ENCODE results near the gene ESR1. TPM values are rescaled to one million over a fixed set of nuclear protein-coding genes. Genes with fewer than 3 reads are reported as not detected.
"Not testable (repeated sequence)": the region's sequence is repeated elsewhere in the genome, so short reads cannot be mapped to it uniquely, and the experiment has no call there.

Gene ESR1
- total RNA-seq, 2 experiments from 2014 or later = 0.94 to 1.7 TPM

GRCh38 chr6:152071318-152071717, 263.8 kb downstream of the ESR1 start:
- no peak overlapping the region for H3K4me3 Mint-ChIP-seq
- no peaks in the 10 kb centered on the region for H3K36me3 Mint-ChIP-seq
- H3K9me3 Mint-ChIP-seq = peaks cover 2% of the 10 kb centered on the region
- POLR2A ChIA-PET = no interaction called here
- no peak for DNase-seq
- no peak overlapping the region for H3K27ac Mint-ChIP-seq
- no peaks in the 10 kb centered on the region for H3K4me1 Mint-ChIP-seq
- peaks cover 4% of the 10 kb centered on the region for H3K27me3 Mint-ChIP-seq
- ATAC-seq (ENCODE audit: low read depth) = no peak

GRCh38 chr6:152071843-152072242, 264.4 kb downstream of the ESR1 start:
- Mint-ChIP-seq H3K36me3 (no peaks in the 10 kb centered on the region), H3K27ac (no peak overlapping the region), H3K27me3 (peaks cover 6% of the 10 kb centered on the region), H3K4me3 (no peak overlapping the region), H3K4me1 (no peaks in the 10 kb centered on the region), H3K9me3 (peaks cover 4% of the 10 kb centered on the region)
- ATAC-seq (ENCODE audit: low read depth) (no peak), DNase-seq (no peak)
- POLR2A ChIA-PET = no interaction called here

DNA sequence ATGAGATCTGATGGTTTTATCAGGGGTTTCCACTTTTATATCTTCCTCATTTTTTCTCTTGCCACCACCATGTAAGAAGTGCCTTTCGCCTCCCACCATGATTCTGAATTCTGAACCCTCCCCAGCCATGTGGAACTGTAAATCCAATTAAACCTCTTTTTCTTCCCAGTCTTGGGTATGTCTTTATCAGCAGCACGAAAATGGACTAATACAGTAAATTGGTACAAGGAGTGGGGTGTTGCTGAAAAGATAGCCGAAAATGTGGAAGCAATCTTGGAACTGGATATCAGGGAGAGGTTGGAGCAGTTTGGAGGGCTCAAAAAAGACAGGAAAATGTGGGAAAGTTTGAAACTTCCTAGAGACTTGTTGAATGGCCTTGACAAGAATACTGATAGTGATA, 268.8 kb downstream of the ESR1 start:
- H3K4me3 Mint-ChIP-seq, H3K9me3 Mint-ChIP-seq, DNase-seq: not testable (repeated sequence)

DNA sequence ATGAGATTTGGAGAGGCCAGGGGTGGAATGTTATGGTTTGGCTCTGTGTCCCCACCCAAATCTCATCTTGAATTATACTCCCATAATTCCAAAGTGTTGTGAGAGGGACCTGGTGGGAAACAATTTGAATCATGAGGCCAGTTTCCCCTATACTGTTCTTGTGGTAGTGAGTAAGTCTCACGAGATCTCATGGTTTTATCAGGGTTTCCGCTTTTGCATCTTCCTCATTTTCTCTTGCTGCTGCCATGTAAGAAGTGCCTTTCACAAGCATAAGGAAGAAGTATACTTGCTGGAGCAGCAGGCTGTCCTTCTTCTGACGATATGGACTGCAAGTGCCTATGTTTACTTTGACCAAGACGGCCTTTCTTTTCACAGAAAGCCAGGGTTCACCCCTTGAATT, 270.5 kb downstream of the ESR1 start:
- H3K4me1 Mint-ChIP-seq = no peaks in the 10 kb centered on the region
- no peaks in the 10 kb centered on the region for H3K36me3 Mint-ChIP-seq
- ATAC-seq (ENCODE audit: low read depth) (no peak), DNase-seq (no peak)
- POLR2A ChIA-PET = no interaction called here
- H3K27ac Mint-ChIP-seq = no peak overlapping the region
- peaks cover 4% of the 10 kb centered on the region for H3K27me3 Mint-ChIP-seq
- no peak overlapping the region for H3K4me3 Mint-ChIP-seq
- H3K9me3 Mint-ChIP-seq = peaks cover 8% of the 10 kb centered on the region

More for the DNA sequence above, 268.8 kb downstream of the ESR1 start:
- POLR2A ChIA-PET; ATAC-seq (ENCODE audit: low read depth); H3K27ac Mint-ChIP-seq; H3K36me3 Mint-ChIP-seq; H3K4me1 Mint-ChIP-seq; H3K27me3 Mint-ChIP-seq: not testable (repeated sequence)

DNA sequence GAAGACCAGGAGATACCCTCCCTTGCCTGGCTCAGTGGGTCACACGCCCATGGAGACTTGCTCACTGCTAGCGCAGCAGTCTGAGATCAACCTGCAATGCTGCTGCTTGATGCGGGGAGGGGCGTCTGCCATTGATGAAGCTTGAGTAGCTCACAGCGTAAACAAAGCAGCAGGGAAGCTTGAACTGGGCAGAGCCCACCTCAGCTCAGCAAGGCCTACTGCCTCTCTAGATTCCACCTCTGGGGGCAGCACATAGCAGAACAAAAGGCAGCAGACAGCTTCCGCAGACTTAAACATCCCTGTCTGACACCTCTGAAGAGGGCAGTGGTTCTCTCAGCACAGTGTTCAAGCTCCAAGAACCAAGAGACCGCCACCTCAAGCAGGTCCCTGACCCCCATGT, 271.3 kb downstream of the ESR1 start:
- no peak for DNase-seq
- H3K4me3 Mint-ChIP-seq = no peak overlapping the region
- POLR2A ChIA-PET = no interaction called here
- H3K36me3 Mint-ChIP-seq = no peaks in the 10 kb centered on the region
- H3K9me3 Mint-ChIP-seq = peaks cover 8% of the 10 kb centered on the region
- peaks cover 4% of the 10 kb centered on the region for H3K27me3 Mint-ChIP-seq
- no peak for ATAC-seq (ENCODE audit: low read depth)
- no peaks in the 10 kb centered on the region for H3K4me1 Mint-ChIP-seq
- no peak overlapping the region for H3K27ac Mint-ChIP-seq

DNA sequence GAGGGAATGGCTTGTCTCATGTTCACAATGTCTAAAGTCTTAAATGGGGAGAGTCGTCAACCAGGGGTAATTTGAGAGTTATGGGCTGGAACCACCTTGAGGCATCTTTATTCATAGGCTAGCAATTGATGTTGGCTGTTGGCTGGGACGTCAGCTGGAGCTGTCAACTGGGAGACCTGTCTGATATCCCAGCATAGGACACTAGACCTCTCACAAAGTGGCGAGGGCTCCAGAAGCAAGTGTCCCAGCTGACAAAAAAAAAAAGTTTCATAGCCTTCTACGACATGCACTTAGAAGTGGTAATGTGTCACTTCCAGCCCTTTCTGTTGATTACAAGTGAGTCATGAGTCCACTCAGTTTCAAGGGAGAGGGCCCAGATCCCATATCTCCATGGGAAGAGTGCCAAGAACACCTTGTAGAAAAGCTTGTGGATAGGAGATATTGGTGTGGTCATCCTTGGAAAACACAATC, 278.0 kb downstream of the ESR1 start:
- POLR2A ChIA-PET = no interaction called here
- H3K4me1 Mint-ChIP-seq = no peaks in the 10 kb centered on the region
- H3K36me3 Mint-ChIP-seq = no peaks in the 10 kb centered on the region
- no peaks in the 10 kb centered on the region for H3K27me3 Mint-ChIP-seq
- DNase-seq (no peak), ATAC-seq (ENCODE audit: low read depth) (no peak)
- H3K4me3 Mint-ChIP-seq = no peak overlapping the region
- no peaks in the 10 kb centered on the region for H3K9me3 Mint-ChIP-seq
- no peak overlapping the region for H3K27ac Mint-ChIP-seq

DNA sequence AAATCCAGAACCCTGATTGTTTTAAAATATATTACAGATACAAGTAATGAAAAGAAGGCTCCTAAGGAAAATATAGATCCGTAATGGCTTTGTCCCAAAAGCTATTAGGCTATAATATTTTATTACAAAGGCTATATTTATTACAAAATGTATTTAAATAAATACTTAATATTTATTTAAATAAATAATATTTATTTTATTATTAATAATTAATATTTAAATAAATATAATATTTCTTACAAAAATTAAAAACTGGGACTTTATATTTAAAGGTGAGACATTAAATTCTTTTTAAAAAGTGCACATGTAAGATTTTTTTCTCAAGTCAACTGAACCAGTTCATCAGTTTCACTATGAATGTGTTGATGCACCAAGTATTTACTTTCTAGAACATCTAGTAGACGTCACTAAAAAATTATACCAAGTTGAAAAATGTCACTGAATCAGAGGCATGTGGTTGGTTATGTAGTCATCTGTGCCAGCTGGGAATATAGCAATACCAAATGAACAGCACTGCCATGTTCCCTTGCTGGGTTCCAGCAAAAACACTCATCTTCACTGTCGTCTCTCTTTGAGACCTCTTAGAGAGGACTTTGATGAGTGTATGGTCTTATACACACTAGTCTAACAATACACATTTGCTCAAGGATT, 278.9 kb downstream of the ESR1 start:
- no peak overlapping the region for H3K4me3 Mint-ChIP-seq
- no peaks in the 10 kb centered on the region for H3K4me1 Mint-ChIP-seq
- POLR2A ChIA-PET = no interaction called here
- no peaks in the 10 kb centered on the region for H3K36me3 Mint-ChIP-seq
- DNase-seq = no peak
- no peak overlapping the region for H3K27ac Mint-ChIP-seq
- ATAC-seq (ENCODE audit: low read depth) = no peak
- H3K27me3 Mint-ChIP-seq = no peaks in the 10 kb centered on the region
- no peaks in the 10 kb centered on the region for H3K9me3 Mint-ChIP-seq

- Mint-ChIP-seq H3K27ac (no peak overlapping the region), H3K36me3 (no peaks in the 10 kb centered on the region), H3K27me3 (no peaks in the 10 kb centered on the region), H3K4me3 (no peak overlapping the region), H3K4me1 (no peaks in the 10 kb centered on the region), H3K9me3 (no peaks in the 10 kb centered on the region)
- ATAC-seq (ENCODE audit: low read depth) (no peak), DNase-seq (no peak)
- POLR2A ChIA-PET = no interaction called here
Measured at GRCh38 chr6:152087096-152087495, 279.6 kb downstream of the ESR1 start.

DNA sequence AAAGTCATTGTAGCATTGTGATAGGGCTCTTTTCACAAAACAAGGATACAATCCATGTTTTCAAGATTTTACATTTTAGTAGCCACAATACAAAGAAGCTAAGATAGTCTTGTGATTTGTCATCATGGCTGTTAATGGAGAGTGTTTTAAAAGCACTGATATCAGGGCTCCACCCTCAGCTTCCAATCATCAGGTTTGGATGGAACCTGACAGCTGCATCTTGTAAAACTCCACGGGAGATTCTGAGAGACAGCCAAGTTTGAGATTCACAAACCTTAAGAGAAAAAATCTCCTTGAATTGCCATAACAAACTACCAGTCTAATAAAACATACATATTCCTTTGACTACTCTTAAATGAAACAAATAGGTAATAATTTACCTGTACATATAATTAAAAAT, 280.2 kb downstream of the ESR1 start:
- Mint-ChIP-seq H3K4me3 (no peak overlapping the region), H3K9me3 (no peaks in the 10 kb centered on the region), H3K27me3 (no peaks in the 10 kb centered on the region), H3K4me1 (no peaks in the 10 kb centered on the region), H3K27ac (no peak overlapping the region), H3K36me3 (no peaks in the 10 kb centered on the region)
- ATAC-seq (ENCODE audit: low read depth) (no peak), DNase-seq (no peak)
- POLR2A ChIA-PET = no interaction called here

GRCh38 chr6:152089992-152090391, 282.5 kb downstream of the ESR1 start:
- Mint-ChIP-seq H3K4me3 (no peak overlapping the region), H3K27me3 (peaks cover 4% of the 10 kb centered on the region), H3K4me1 (no peaks in the 10 kb centered on the region), H3K9me3 (no peaks in the 10 kb centered on the region), H3K27ac (no peak overlapping the region), H3K36me3 (no peaks in the 10 kb centered on the region)
- POLR2A ChIA-PET = no interaction called here
- ATAC-seq (ENCODE audit: low read depth) (no peak), DNase-seq (no peak)

DNA sequence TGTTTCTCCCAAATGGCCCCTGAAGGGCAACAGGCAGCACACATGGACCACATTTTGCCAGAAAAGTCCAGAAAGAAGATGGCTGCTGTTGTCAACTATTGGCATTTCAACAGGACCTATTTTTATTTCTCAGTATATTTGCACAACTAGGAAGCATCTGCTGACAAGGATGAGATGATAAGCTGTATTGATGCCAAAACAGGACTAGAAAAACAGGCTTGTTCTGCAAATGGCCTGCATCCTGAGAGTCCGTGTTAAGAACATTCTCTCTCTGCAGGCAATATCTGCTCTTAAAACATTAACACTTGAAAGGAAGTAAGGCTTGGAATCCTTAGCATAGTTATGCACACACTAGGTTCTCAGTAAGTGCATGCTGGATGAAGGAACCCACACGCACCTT, 283.7 kb downstream of the ESR1 start:
- Mint-ChIP-seq H3K4me3 (no peak overlapping the region), H3K27ac (no peak overlapping the region)

GRCh38 chr6:152091851-152092341, 284.4 kb downstream of the ESR1 start:
- Mint-ChIP-seq H3K4me1 (no peaks in the 10 kb centered on the region), H3K9me3 (no peaks in the 10 kb centered on the region), H3K36me3 (no peaks in the 10 kb centered on the region), H3K27me3 (peaks cover 4% of the 10 kb centered on the region), H3K4me3 (no peak overlapping the region), H3K27ac (no peak overlapping the region)
- ATAC-seq (ENCODE audit: low read depth) (no peak), DNase-seq (no peak)
- POLR2A ChIA-PET = no interaction called here

More for the DNA sequence above, 283.7 kb downstream of the ESR1 start:
- no peaks in the 10 kb centered on the region for H3K4me1 Mint-ChIP-seq
- POLR2A ChIA-PET = no interaction called here
- no peaks in the 10 kb centered on the region for H3K36me3 Mint-ChIP-seq
- no peak for ATAC-seq (ENCODE audit: low read depth)
- H3K9me3 Mint-ChIP-seq = no peaks in the 10 kb centered on the region
- H3K27me3 Mint-ChIP-seq = peaks cover 4% of the 10 kb centered on the region
- no peak for DNase-seq

DNA sequence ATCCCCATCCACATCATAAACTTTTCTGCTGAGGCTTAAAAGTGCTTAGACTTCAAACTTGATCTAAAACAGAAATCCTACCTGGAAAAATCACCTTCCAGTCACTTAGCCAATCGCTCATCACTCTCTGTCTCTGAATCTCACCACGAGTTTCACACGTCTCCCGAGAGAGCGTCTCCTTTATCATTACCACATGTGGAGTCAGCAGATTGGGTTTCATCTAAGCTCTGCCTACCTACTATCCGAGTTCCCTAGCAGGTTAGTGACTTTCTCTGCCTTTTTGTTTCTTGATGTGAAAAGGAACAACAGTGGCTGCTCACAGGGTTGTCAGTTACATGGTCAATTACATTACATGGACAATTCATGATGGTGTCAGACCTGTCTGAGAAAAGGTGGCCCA, 286.2 kb downstream of the ESR1 start:
- Mint-ChIP-seq H3K36me3 (no peaks in the 10 kb centered on the region), H3K27ac (no peak overlapping the region), H3K27me3 (peaks cover 4% of the 10 kb centered on the region), H3K4me3 (no peak overlapping the region), H3K4me1 (no peaks in the 10 kb centered on the region), H3K9me3 (no peaks in the 10 kb centered on the region)
- ATAC-seq (ENCODE audit: low read depth) (no peak), DNase-seq (no peak)
- POLR2A ChIA-PET = no interaction called here

GRCh38 chr6:152094276-152094675, 286.8 kb downstream of the ESR1 start:
- no peaks in the 10 kb centered on the region for H3K4me1 Mint-ChIP-seq
- H3K36me3 Mint-ChIP-seq = no peaks in the 10 kb centered on the region
- POLR2A ChIA-PET = no interaction called here
- no peak overlapping the region for H3K4me3 Mint-ChIP-seq
- DNase-seq (no peak), ATAC-seq (ENCODE audit: low read depth) (no peak)
- H3K27me3 Mint-ChIP-seq = peaks cover 4% of the 10 kb centered on the region
- H3K9me3 Mint-ChIP-seq = no peaks in the 10 kb centered on the region
- H3K27ac Mint-ChIP-seq = no peak overlapping the region
